Measurements from ENCODE around the gene DGKB. TPM values are rescaled to one million over a fixed set of nuclear protein-coding genes. Genes with fewer than 3 reads are reported as not detected.

Gene DGKB
- total and polyA plus RNA-seq, 2 of the 8 experiments (the other 6 are each of a cell fraction or from before 2014, with no cell fraction given) = 1.9 to 2.6 TPM

GRCh38 chr7:14738086-14738485 is 164.5 kb downstream of the DGKB start:
- no peak overlapping the region for H3K9ac ChIP-seq (replicated peaks in 1 of 4; ENCODE audit: extremely low read depth in 1 of 4, low read depth in 3 of 4, low read length in 3 of 4)
- peaks cover 23 to 28% of the 10 kb centered on the region in 2 experiments for H3K9me3 ChIP-seq (ENCODE audit: insufficient read depth in 2 of 2, low read depth in 1 of 2, low read length in 1 of 2)
- no peak overlapping the region for H3K4ac ChIP-seq (replicated peaks; ENCODE audit: insufficient read length, low read depth, low read length)
- H3K23me2 ChIP-seq (ENCODE audit: low read depth, low read length) = no peaks in the 10 kb centered on the region
- no peak overlapping the region for H4K5ac ChIP-seq (ENCODE audit: insufficient read length, low read depth, low read length)
- no peak for FAIRE-seq
- H4K20me1 ChIP-seq (replicated peaks in 1 of 2; ENCODE audit: control insufficient read depth in 1 of 2, insufficient read depth in 2 of 2, low read length in 2 of 2) = no peaks in the 10 kb centered on the region
- H4K91ac ChIP-seq (replicated peaks; ENCODE audit: insufficient read length, low read length) = no peak overlapping the region
- H2BK5ac ChIP-seq (ENCODE audit: low read depth, low read length) = no peak overlapping the region
- peaks cover 0 to 3% (median 1%) of the 10 kb centered on the region in 4 experiments; a peak in 4 of 7 replicates for H3K4me1 ChIP-seq (replicated peaks in 1 of 4; ENCODE audit: control insufficient read depth in 3 of 4, insufficient read depth in 4 of 4, low read length in 3 of 4)
- no peaks in the 10 kb centered on the region for H3K27me3 ChIP-seq (replicated peaks in 1 of 4; ENCODE audit: control insufficient read depth in 3 of 4, extremely low read depth in 1 of 4, insufficient read depth in 3 of 4, low read length in 3 of 4)
- H2BK120ac ChIP-seq (replicated peaks; ENCODE audit: low read depth, low read length) = no peak overlapping the region
- no peaks in the 10 kb centered on the region for H3K79me1 ChIP-seq (ENCODE audit: low read depth, low read length)
- POLR2A ChIA-PET (ENCODE audit: partially characterized antibody) = no interaction called here
- peaks cover 0 to 4% (median 1%) of the 10 kb centered on the region in 4 experiments; a peak in 3 of 8 replicates for H3K36me3 ChIP-seq (ENCODE audit: control insufficient read depth in 2 of 4, insufficient read depth in 4 of 4, low read length in 3 of 4)
- no peak overlapping the region for H3K18ac ChIP-seq (ENCODE audit: extremely low read depth, low read length)
- no peak overlapping the region for H3K4me2 ChIP-seq (ENCODE audit: insufficient read depth in 1 of 2, low read depth in 2 of 2, low read length in 2 of 2)
- no peak overlapping the region for H4K8ac ChIP-seq (ENCODE audit: extremely low read depth, insufficient read depth, low read length)
- no peak overlapping the region for H3K14ac ChIP-seq (ENCODE audit: insufficient read length)
- H2BK12ac ChIP-seq (ENCODE audit: low read depth, low read length) = no peak overlapping the region
- no peak overlapping the region for H2BK20ac ChIP-seq (ENCODE audit: low read length)
- no peak for TF ChIP-seq CTBP2 (IDR thresholded peaks at IDR 0.05; ENCODE audit: borderline replicate concordance, insufficient read depth, insufficient read length, low read length)
- no peak for TF ChIP-seq MAFK (IDR thresholded peaks at IDR 0.05; ENCODE audit: low read depth, low read length)
- TF ChIP-seq HDAC6 (IDR thresholded peaks at IDR 0.05; ENCODE audit: low read depth, low read length) = no peak
- no peak for TF ChIP-seq JUND (IDR thresholded peaks at IDR 0.05; ENCODE audit: low read length)
- TF ChIP-seq BRCA1 (IDR thresholded peaks at IDR 0.05; ENCODE audit: low read depth, low read length) = no peak
- no peak for TF ChIP-seq POU5F1 (IDR thresholded peaks at IDR 0.05; ENCODE audit: low read depth, low read length)
- TF ChIP-seq CBX5 (IDR thresholded peaks at IDR 0.05; ENCODE audit: low read depth, low read length) = no peak
- TF ChIP-seq CREB1 (IDR thresholded peaks at IDR 0.05) = no peak
- H2BK15ac ChIP-seq (ENCODE audit: low read length) = no peak overlapping the region
- H2AFZ ChIP-seq (ENCODE audit: low read length) = no peak overlapping the region
- no peaks in the 10 kb centered on the region for H3K79me2 ChIP-seq (ENCODE audit: control insufficient read depth in 1 of 2, insufficient read depth in 2 of 2, low read length in 2 of 2)
- no peak overlapping the region for H3K4me3 ChIP-seq (ENCODE audit: extremely low read depth in 1 of 4, insufficient read depth in 2 of 4, low read depth in 3 of 4, low read length in 4 of 4)
- H3K27ac ChIP-seq (ENCODE audit: low read depth, low read length) = no peak overlapping the region
- CTCF ChIA-PET (ENCODE audit: partially characterized antibody) = interaction anchor here (0.8 kb wide), 1 partner anchor 15 kb away, joined by 3 read pairs; no protein-coding TSS in a partner anchor
- no peak for DNase-seq (ENCODE audit: low read depth in 1 of 2, low spot score in 2 of 2)
- H2AK5ac ChIP-seq (ENCODE audit: low read depth, low read length) = no peak overlapping the region
- 0% methylated on average over 1 of the region's 1 CpG; no CpG with 5 or more reads in 1 of the 2 experiments for whole genome bisulfite sequencing, 2 experiments (ENCODE audit: extremely low coverage in 1 of 2, insufficient coverage in 1 of 2, insufficient read length in 1 of 2, insufficient replicate concordance in 2 of 2, low coverage in 1 of 2, low lambda C conversion rate in 2 of 2, missing lambda C conversion rate in 1 of 2)
- no peak overlapping the region for H3K23ac ChIP-seq (ENCODE audit: insufficient read length)
- no peak overlapping the region for H3K56ac ChIP-seq (replicated peaks; ENCODE audit: insufficient read length, low read depth, low read length)

All from H1 (cell line).